RWPE2 (cell line): Measurements from ENCODE around the gene ABCE1.
A peak's percentile ranks its signal among the peaks of the same experiment; 100 is the strongest.
"Not testable (repeated sequence)": the region's sequence is repeated elsewhere in the genome, so short reads cannot be mapped to it uniquely, and the experiment has no call there.

Experiments
- ATAC-seq: fragments of 200-7000 bp; cut with Tn5 transposase; 3 replicates; pipeline ENCODE4 v1.9.1; 2021; ENCODE audit warnings: low read depth
- DNase-seq: peaks from one replicate; pipeline ENCODE4 v3.0.0-alpha.2; 2020; ENCODE audit warnings: low spot score
- H3K27ac ChIP-seq: fragments of 450-650 bp; 2 replicates; pipeline ENCODE4 v1.5.1; 2017; ENCODE audit warnings: mild to moderate bottlenecking; ENCODE audit not compliant: poor library complexity, severe bottlenecking
- H3K27me3 ChIP-seq: fragments of 250-450 bp; sonication (Bioruptor Pico); 2 replicates; pipeline ENCODE4 v1.5.1; 2021; ENCODE audit warnings: mild to moderate bottlenecking, moderate library complexity; ENCODE audit not compliant: insufficient read depth, poor library complexity, severe bottlenecking
- H3K36me3 ChIP-seq: fragments of 250-450 bp; sonication (Bioruptor Pico); 2 replicates; pipeline ENCODE4 v1.5.1; 2020; ENCODE audit warnings: low read depth, mild to moderate bottlenecking, moderate library complexity
- H3K4me1 ChIP-seq: fragments of 250-450 bp; sonication (Bioruptor Pico); 2 replicates; pipeline ENCODE4 v1.5.1; 2021; ENCODE audit warnings: mild to moderate bottlenecking, moderate library complexity; ENCODE audit not compliant: insufficient read depth, poor library complexity, severe bottlenecking
- H3K4me3 ChIP-seq: fragments of 250-450 bp; sonication (Bioruptor Pico); 2 replicates; pipeline ENCODE4 v1.5.1; 2021; ENCODE audit warnings: mild to moderate bottlenecking, moderate library complexity; ENCODE audit not compliant: severe bottlenecking
- H3K9me3 ChIP-seq: fragments of 250-450 bp; sonication (Bioruptor Pico); 2 replicates; pipeline ENCODE4 v1.5.1; 2021; ENCODE audit warnings: mild to moderate bottlenecking, moderate library complexity; ENCODE audit not compliant: severe bottlenecking
- CTCF ChIP-seq: fragments of 450-650 bp; IDR thresholded peaks from one replicate; pipeline ENCODE4 v1.5.1; 2017; ENCODE audit warnings: mild to moderate bottlenecking, moderate library complexity; ENCODE audit not compliant: poor library complexity, severe bottlenecking

The ABCE1 gene

GRCh38 chr4:145132511-145133098 lies 34.5 kb downstream of the ABCE1 start:
- H3K4me3 ChIP-seq: no peak overlapping the region

DNA sequence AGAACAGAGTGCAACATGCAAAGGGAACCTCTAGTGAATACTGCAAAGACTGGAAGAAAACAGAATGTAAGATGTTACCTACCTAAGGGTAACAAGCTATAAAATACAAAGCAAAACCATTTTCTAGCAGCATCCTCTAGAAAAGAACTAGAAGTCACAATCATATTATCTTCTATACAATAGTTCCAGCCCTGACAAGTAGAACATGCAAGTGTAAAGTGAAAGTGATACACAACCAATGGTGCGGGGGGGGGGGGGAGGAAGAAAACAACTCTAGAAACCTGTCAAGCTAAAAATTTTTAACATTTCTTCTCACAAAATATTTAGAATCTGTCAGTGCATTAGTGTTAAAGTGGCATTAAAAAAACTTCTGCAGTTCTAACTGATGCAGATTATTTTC lies 38.1 kb downstream of the ABCE1 start:
- H3K27me3 ChIP-seq, DNase-seq, H3K27ac ChIP-seq, H3K9me3 ChIP-seq, ATAC-seq, H3K4me3 ChIP-seq, H3K4me1 ChIP-seq: not testable (repeated sequence)
- peaks cover 85% of the 10 kb centered on the region for H3K36me3 ChIP-seq

More at GRCh38 chr4:145132511-145133098, 34.5 kb downstream of the ABCE1 start:
- no peak for TF ChIP-seq CTCF
- ATAC-seq (peak; percentile 15; the same call in 1 of the 3 replicates), DNase-seq (no peak)
- Histone ChIP-seq H3K27me3 (no peaks in the 10 kb centered on the region), H3K36me3 (peaks cover 78% of the 10 kb centered on the region), H3K9me3 (no peaks in the 10 kb centered on the region), H3K4me1 (no peaks in the 10 kb centered on the region), H3K27ac (no peak overlapping the region)

DNA sequence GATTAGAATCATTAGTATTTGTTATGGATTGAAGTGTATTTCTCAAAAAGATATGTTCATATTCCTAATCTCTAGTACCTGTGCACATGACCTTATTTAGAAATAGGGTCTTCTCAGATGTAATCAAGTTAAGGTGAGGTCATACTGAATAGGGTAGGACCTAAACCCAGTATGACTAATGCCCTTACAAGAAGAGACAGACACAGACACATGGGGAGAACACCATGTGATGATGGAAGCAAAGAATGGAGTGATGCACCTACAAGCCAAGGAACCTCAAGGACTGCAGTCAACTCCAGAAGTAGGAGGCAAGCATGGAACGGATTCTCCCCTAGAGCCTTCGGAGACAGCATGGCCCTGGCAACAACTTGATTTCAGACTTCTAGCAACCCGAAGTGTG lies 50.9 kb downstream of the ABCE1 start:
- H3K27ac ChIP-seq: no peak overlapping the region
- TF ChIP-seq CTCF: no peak
- H3K27me3 ChIP-seq: no peaks in the 10 kb centered on the region
- no peak for DNase-seq
- H3K4me3 ChIP-seq: no peak overlapping the region
- ATAC-seq: no peak
- no peaks in the 10 kb centered on the region for H3K4me1 ChIP-seq
- no peaks in the 10 kb centered on the region for H3K9me3 ChIP-seq
- peaks cover 99% of the 10 kb centered on the region for H3K36me3 ChIP-seq

DNA sequence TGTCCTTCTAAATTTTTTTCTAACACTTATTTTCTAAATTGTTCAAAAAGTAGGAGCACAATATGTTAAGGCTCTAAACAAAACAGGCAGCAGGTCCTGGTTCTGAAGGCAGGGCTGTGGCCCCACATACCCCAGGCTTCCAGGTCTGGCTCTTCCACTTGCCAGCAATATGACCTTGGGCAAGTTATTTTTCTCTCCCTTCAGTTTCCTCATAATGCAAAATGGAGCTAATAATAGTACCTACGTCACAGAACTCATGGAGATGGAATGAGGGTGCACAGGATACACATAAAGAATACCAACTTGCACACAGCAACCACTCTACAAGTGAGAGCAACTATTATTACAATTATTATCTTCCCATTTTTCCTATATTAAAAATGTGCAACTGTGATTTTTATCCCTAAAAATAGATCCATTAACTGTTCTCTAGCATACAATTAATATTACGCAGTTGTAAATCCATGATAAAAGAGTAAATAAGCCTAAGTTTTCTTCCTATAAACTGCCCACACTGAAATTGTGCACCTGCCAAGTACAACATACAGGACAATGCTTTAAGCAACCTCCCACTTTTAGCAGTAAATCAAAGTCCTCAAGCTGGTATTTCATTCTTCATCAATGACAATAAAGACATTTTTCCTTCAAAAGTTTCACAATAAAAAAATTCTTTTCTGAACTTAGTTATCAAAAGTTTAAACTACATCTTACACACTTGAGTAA lies 55.2 kb downstream of the ABCE1 start:
- H3K36me3 ChIP-seq: peaks cover 94% of the 10 kb centered on the region
- TF ChIP-seq CTCF: no peak
- H3K4me1 ChIP-seq: no peaks in the 10 kb centered on the region
- no peaks in the 10 kb centered on the region for H3K27me3 ChIP-seq
- H3K4me3 ChIP-seq: no peak overlapping the region
- no peak overlapping the region for H3K27ac ChIP-seq
- ATAC-seq (no peak), DNase-seq (no peak)
- no peaks in the 10 kb centered on the region for H3K9me3 ChIP-seq

GRCh38 chr4:145153904-145154298 lies 55.8 kb downstream of the ABCE1 start:
- Histone ChIP-seq H3K4me3 (no peak overlapping the region), H3K27ac (no peak overlapping the region), H3K27me3 (no peaks in the 10 kb centered on the region), H3K36me3 (peaks cover 94% of the 10 kb centered on the region), H3K4me1 (no peaks in the 10 kb centered on the region), H3K9me3 (no peaks in the 10 kb centered on the region)
- ATAC-seq (no peak), DNase-seq (no peak)
- TF ChIP-seq CTCF: no peak
